DMS79 (cell line): ENCODE measurements around the gene CATSPERB.
"Not testable (repeated sequence)": the region's sequence is repeated elsewhere in the genome, so short reads cannot be mapped to it uniquely, and the experiment has no call there.

ENCODE experiments used
- DNase-seq: peaks from one replicate; lab custom pipeline; 2025; lab: John Stamatoyannopoulos, UW

Gene CATSPERB

GRCh38 chr14:91737619-91738018 lies 5.7 kb upstream of the CATSPERB start:
- no peak for DNase-seq

DNA sequence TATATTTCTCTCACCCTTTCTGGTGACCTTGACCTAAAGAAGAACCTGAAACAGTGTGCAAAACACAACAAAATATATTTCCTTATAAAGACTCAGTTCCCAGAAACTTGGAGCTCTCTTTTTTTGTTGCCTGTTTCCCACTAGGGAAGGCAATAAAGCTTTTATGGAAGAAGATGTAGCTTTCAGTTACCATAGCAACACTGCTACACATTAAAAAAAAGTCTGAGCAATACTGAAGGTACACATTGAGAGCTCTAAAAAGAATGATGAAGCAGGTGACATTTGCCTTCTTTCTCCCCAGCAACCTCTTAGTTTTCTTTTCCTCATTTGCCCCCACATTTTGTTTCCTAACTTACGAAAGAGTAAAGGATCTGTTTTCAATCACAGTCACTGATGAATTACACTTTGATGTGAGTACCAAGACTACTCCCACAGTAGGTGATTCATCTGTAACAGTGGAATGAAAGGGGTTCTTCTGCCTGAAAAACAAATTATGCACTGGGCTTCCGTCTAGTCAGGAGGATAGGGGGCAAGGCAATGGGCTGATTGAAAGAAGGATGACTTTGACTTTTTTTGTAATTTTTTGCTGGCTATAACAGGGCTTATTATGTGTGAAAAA lies 1.1 kb upstream of the CATSPERB start:
- no peak for DNase-seq

GRCh38 chr14:91732439-91732838 lies 553 bp upstream of the CATSPERB start:
- no peak for DNase-seq

GRCh38 chr14:91731018-91731417 lies 868 bp downstream of the CATSPERB start:
- DNase-seq = no peak

DNA sequence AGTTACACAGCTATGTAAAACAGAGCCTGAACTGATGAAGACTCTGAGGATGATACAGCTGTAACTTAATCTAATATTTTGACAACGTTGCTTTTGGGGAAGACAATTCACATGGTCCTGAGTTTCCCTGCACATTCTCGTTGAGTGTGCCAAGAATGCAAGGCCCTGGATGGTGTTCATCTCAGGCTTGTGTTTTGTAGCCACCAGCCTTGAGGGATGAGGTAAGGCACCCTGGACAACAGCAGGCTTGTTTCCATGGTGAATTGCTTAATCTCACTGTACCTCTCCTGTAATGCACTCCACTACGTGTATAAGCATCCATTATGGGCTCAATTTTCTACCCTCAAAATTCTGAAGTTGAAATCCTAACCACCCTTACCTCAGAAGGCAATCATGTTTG lies 2.1 kb downstream of the CATSPERB start:
- DNase-seq = no peak

DNA sequence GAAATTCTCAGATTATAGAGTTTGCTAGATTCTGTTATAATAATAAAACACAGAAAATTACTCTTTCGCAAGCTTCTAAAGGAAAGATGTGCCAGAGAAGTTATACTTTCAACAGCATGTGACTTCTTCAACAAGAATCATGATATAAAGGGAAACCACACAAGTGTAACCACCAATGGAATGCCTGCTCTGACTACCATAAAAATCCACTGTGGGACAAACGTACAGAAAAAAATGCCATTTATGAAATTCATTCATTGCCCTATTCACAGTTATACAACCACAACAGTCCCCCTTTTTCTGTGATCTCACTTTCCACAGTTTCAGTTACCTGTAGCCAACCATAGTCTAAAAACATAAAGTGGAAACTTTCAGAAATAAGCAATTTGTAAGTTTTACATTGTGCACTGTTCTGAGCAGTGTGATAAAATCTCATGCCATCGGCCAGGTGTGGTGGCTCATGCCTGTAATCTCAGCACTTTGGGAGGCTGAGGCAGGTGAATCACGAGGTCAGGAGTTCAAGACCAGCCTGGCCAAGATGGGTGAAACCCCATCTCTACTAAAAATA lies 3.2 kb downstream of the CATSPERB start:
- no peak for DNase-seq

GRCh38 chr14:91727121-91727520 lies 4.8 kb downstream of the CATSPERB start:
- no peak for DNase-seq

GRCh38 chr14:91723501-91723900 lies 8.4 kb downstream of the CATSPERB start:
- DNase-seq = no peak

GRCh38 chr14:91722386-91722785 lies 9.5 kb downstream of the CATSPERB start:
- no peak for DNase-seq

- no peak for DNase-seq
These were observed 12.0 kb downstream of the CATSPERB start for GRCh38 chr14:91719839-91720238.

GRCh38 chr14:91716999-91717398 lies 14.9 kb downstream of the CATSPERB start:
- no peak for DNase-seq

DNA sequence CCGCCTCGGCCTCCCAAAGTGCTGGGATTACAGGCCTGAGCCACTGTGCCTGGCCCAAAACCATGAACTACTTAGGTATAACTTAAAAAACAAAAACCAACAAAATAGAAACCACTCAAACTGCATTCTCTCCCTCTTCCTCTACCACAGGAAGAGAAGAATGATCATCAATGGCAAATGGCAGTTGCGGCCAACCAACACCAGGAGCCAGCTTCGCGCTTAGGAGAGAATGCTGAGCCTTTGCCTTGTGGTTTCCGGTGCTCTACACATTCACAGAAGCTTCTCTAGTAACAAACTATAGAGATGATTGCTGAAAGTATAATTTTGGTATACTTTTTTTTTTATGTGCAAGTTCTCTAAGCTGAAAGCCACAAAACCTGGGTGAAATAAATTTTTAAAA lies 17.1 kb downstream of the CATSPERB start:
- DNase-seq = no peak

- no peak for DNase-seq
These were observed 23.1 kb downstream of the CATSPERB start for GRCh38 chr14:91708795-91709194.

GRCh38 chr14:91706996-91707395 lies 24.9 kb downstream of the CATSPERB start:
- DNase-seq = no peak

- DNase-seq = no peak
These were observed 37.2 kb downstream of the CATSPERB start for GRCh38 chr14:91694643-91695042.

GRCh38 chr14:91693346-91693745 lies 38.5 kb downstream of the CATSPERB start:
- no peak for DNase-seq

DNA sequence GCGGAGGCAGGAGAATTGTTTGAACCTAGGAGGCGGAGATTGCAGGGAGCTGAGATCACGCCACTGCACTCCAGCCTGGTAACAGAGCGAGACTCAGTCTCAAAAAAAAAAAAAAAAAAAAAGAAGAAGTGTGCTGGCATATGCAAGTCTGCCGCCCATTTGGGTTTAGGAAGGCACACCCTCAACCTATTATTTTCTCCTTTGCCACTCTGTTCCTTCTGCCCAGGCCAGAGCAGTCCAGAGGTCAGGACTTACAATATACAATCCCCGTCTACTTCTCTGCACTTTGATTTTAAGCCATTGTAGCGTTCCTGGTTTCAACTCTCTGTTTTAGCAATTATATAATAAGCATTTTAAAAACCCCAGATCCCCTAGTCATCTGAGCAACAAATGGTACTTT lies 39.8 kb downstream of the CATSPERB start:
- no peak for DNase-seq

- no peak for DNase-seq
These were observed 42.3 kb downstream of the CATSPERB start for GRCh38 chr14:91689608-91690007.

DNA sequence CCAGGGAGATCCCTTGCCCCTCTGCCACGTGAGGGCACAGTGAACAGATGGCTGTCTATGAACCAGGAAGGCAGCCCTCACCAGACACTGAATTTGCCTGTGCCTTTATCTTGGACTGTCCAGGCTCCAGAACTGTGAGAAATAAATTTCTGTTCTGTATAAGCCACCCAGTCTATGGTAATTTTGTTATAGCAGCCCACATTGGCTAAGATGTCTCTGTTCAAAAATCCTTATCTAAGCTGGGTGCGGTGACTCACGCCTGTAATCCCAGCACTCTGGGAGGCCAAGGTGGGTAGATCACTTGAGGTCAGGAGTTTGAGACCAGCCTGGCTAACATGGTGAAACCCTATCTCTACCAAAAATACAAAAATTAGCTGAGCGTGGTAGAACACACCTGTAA lies 44.5 kb downstream of the CATSPERB start:
- DNase-seq = not testable (repeated sequence)

GRCh38 chr14:91685600-91685999 lies 46.3 kb downstream of the CATSPERB start:
- DNase-seq = no peak

GRCh38 chr14:91681893-91682563 lies 49.9 kb downstream of the CATSPERB start:
- no peak for DNase-seq

- DNase-seq = no peak
These were observed 50.8 kb downstream of the CATSPERB start for GRCh38 chr14:91681118-91681517.

DNA sequence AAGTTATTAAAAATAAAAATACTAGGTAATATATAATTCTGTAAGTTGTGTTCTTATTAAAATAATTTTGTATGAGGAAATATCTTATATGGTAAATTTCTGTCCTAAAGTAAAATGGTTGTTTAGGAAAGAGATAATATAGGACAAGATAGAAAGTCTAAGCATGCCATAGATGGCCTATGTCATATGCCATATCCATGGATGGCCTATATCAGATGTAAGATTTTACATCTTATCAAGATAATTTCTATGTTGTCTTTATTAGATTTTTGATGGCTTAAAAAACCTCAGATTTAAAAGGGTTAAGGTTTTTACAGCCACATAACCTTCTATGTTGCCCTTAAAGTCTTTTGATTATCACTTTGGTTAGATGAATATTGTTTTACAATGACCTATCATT lies 52.6 kb downstream of the CATSPERB start:
- no peak for DNase-seq

GRCh38 chr14:91677687-91678086 lies 54.2 kb downstream of the CATSPERB start:
- not testable (repeated sequence) for DNase-seq
